ENCODE data around the gene CNPPD1. TPM values are rescaled to one million over a fixed set of nuclear protein-coding genes. Genes with fewer than 3 reads are reported as not detected.

The CNPPD1 gene
- total RNA-seq, 1 donor from 2014 or later = 15.8 TPM

DNA sequence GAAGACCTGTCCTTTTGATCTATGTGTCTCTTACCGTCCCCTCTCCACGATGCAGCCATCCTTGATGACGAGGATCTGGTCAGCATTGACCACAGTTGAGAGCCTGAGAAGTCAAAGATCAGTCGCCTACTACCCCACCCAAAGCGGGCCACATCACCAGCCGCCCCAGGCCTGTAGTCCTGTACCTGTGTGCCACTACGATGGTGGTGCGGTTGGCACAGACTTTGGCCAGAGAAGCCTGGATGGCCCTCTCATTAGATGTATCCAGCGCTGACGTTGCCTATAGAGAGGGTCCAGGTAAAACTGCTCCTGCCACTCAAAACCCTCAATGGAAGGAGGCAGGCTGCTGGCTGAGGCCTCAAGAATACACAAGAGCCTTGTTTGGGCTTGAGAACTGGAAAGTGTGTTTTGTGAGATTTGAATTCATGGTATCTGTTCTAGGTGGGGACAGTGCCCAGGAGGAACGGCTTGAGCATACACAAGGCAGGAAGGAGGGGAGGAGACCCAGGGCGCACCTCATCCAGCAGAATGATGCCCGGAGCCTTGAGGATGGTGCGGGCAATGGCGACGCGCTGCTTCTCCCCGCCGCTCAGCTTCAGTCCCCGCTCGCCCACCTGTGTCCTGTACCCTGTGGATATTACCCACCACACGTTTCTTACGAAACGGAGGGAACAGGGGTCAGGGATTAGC is 33.6 kb upstream of the CNPPD1 start:
- no peak overlapping the region for H3K4me2 ChIP-seq
- peaks cover 7% of the 10 kb centered on the region for H3K4me1 ChIP-seq
- Mint-ChIP-seq H3K4me3 (peak overlapping the region; percentile 25), H3K27me3 (ENCODE audit: insufficient read depth, low read depth) (peaks cover 5% of the 10 kb centered on the region), H3K36me3 (peaks cover 12% of the 10 kb centered on the region), H3K9me3 (no peaks in the 10 kb centered on the region), H3K4me1 (peaks cover 19% of the 10 kb centered on the region), H3K27ac (peak overlapping the region; percentile 21)
- no peaks in the 10 kb centered on the region for H3K79me2 ChIP-seq (ENCODE audit: low read depth)
- H4K20me1 ChIP-seq (ENCODE audit: low read depth) = no peaks in the 10 kb centered on the region
- no peaks in the 10 kb centered on the region for H3K36me3 ChIP-seq
- no peak for DNase-seq (ENCODE audit: low spot score)
- peaks cover 22% of the 10 kb centered on the region for H3F3A ChIP-seq (ENCODE audit: low read depth)
- no peak overlapping the region for H2AFZ ChIP-seq (replicated peaks)
- no peaks in the 10 kb centered on the region for H3K27me3 ChIP-seq
- no peaks in the 10 kb centered on the region for H3K9me3 ChIP-seq (ENCODE audit: low read depth)
- TF ChIP-seq EZH2 (IDR thresholded peaks at IDR 0.05) (no peak), EZH2phosphoT487 (IDR thresholded peaks at IDR 0.05) (no peak)
- TF ChIP-seq, protein P1, sequence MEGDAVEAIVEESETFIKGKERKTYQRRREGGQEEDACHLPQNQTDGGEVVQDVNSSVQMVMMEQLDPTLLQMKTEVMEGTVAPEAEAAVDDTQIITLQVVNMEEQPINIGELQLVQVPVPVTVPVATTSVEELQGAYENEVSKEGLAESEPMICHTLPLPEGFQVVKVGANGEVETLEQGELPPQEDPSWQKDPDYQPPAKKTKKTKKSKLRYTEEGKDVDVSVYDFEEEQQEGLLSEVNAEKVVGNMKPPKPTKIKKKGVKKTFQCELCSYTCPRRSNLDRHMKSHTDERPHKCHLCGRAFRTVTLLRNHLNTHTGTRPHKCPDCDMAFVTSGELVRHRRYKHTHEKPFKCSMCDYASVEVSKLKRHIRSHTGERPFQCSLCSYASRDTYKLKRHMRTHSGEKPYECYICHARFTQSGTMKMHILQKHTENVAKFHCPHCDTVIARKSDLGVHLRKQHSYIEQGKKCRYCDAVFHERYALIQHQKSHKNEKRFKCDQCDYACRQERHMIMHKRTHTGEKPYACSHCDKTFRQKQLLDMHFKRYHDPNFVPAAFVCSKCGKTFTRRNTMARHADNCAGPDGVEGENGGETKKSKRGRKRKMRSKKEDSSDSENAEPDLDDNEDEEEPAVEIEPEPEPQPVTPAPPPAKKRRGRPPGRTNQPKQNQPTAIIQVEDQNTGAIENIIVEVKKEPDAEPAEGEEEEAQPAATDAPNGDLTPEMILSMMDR (IDR thresholded peaks at IDR 0.05) = no peak
- H3K4me3 ChIP-seq = no peak overlapping the region
- H3K27ac ChIP-seq = no peak overlapping the region
- H3K9ac ChIP-seq = no peak overlapping the region

DNA sequence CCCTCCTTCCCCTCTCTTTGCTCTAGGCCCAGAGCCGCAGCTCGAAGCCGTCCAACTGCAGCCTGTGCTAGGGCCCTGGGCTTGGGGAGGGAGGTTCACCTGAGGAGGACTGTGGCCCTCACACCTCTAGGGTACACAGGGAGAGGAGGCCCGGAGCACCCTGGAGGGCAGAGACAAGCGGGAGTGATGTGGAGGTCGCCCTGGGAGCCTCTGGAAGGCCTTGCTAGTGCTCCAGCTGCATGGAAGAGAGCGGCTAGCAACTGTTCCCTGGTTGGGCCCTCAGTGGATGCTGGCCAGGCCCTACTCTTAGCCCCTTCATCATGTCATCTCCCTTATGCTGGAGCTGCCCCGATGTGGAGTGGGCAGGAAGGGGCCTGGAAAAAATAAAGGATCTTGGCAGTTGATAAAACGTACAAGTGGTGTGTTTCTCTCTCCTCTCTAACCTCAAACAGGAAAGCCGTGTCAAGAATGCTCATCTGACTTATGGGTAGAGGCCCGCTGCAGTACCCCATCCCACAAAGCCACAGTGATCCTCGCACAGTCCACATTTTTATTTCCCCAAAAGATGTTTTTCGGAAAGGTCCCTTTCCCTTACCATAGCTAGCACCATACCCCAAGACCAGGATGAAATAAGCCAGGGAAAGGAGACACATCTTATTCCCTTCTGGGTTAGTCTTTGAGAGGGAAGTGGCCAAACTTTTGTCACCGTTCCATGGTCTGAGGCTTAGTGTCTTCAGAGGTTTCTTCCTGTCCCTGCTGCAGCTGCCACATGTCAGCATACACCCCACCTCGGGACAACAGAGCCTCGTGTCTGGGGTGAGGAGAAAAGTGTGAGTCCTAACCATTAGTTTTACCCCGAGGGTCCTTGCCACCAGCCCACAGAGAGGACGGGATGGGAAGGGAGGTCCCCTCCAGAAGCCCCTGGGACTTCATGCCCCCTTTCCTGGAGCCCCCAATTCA is 32.8 kb upstream of the CNPPD1 start:
- no peak overlapping the region for H3K27ac ChIP-seq
- no peaks in the 10 kb centered on the region for H3K9me3 ChIP-seq (ENCODE audit: low read depth)
- peak overlapping the region; percentile 43 for H3K4me3 Mint-ChIP-seq
- no peaks in the 10 kb centered on the region for H3K27me3 ChIP-seq
- no peak overlapping the region for H2AFZ ChIP-seq (replicated peaks)
- no peak overlapping the region for H3K9ac ChIP-seq
- H3K27me3 Mint-ChIP-seq (ENCODE audit: insufficient read depth, low read depth) = peaks cover 5% of the 10 kb centered on the region
- no peaks in the 10 kb centered on the region for H3K9me3 Mint-ChIP-seq
- no peak for TF ChIP-seq EZH2phosphoT487 (IDR thresholded peaks at IDR 0.05)
- TF ChIP-seq, protein P1 (IDR thresholded peaks at IDR 0.05) = no peak
- TF ChIP-seq EZH2 (IDR thresholded peaks at IDR 0.05) = no peak
- no peaks in the 10 kb centered on the region for H4K20me1 ChIP-seq (ENCODE audit: low read depth)
- peaks cover 7% of the 10 kb centered on the region for H3K4me1 ChIP-seq
- peaks cover 22% of the 10 kb centered on the region for H3F3A ChIP-seq (ENCODE audit: low read depth)
- H3K4me2 ChIP-seq = no peak overlapping the region
- DNase-seq (ENCODE audit: low spot score) = no peak
- no peaks in the 10 kb centered on the region for H3K36me3 ChIP-seq
- H3K27ac Mint-ChIP-seq = peak overlapping the region; percentile 21
- H3K36me3 Mint-ChIP-seq = peaks cover 12% of the 10 kb centered on the region
- H3K4me3 ChIP-seq = no peak overlapping the region
- H3K4me1 Mint-ChIP-seq = peaks cover 19% of the 10 kb centered on the region
- no peaks in the 10 kb centered on the region for H3K79me2 ChIP-seq (ENCODE audit: low read depth)

DNA sequence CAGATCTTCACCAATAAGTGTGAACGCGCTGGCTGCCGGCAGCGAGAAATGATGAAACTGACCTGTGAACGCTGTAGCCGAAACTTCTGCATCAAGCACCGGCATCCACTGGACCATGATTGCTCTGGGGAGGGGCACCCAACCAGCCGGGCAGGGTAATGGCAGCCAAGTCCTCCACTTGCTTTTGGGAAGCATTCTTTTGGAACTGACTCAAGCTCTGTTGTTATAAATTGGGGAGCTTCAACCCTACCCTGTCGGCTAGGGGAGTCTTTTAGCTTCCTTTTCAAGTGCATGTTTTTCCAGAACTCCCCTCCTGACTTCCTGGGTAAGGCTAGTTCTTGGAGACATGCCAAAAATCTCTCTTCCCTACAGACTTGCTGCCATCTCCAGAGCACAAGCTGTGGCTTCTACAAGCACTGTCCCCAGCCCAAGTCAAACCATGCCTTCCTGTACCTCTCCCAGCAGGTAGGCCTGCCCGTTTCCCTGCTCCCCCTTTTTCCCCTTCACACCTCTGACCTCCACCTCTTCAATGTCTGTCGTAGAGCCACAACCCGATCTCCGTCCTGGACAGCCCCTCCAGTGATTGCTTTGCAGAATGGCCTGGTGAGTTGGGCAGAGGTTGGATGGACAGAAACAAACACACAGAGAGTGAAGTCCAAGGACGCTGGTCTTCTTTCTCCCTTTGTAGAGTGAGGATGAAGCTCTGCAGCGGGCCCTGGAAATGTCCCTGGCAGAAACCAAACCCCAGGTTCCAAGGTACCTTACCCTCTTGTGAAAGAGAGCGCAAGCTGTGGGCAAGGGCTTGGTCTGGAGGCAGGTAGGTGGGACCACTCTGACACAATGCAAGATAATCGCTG is 31.4 kb upstream of the CNPPD1 start:
- Histone ChIP-seq H3K27ac (no peak overlapping the region), H3K36me3 (no peaks in the 10 kb centered on the region), H3K4me3 (peak overlapping the region; percentile 66), H3K27me3 (no peaks in the 10 kb centered on the region), H3K4me1 (peaks cover 7% of the 10 kb centered on the region), H2AFZ (replicated peaks) (no peak overlapping the region), H3K79me2 (ENCODE audit: low read depth) (no peaks in the 10 kb centered on the region), H4K20me1 (ENCODE audit: low read depth) (no peaks in the 10 kb centered on the region), H3K9me3 (ENCODE audit: low read depth) (no peaks in the 10 kb centered on the region), H3K4me2 (peak overlapping the region; percentile 76), H3F3A (ENCODE audit: low read depth) (peaks cover 26% of the 10 kb centered on the region), H3K9ac (no peak overlapping the region)
- peak overlapping the region; percentile 95 for H3K4me3 Mint-ChIP-seq
- no peak for DNase-seq (ENCODE audit: low spot score)
- peaks cover 19% of the 10 kb centered on the region for H3K4me1 Mint-ChIP-seq
- no peak overlapping the region for H3K27ac Mint-ChIP-seq
- TF ChIP-seq, protein P1 (IDR thresholded peaks at IDR 0.05) = no peak
- H3K36me3 Mint-ChIP-seq = peaks cover 5% of the 10 kb centered on the region
- H3K9me3 Mint-ChIP-seq = peaks cover 4% of the 10 kb centered on the region
- peaks cover 3% of the 10 kb centered on the region for H3K27me3 Mint-ChIP-seq (ENCODE audit: insufficient read depth, low read depth)
